ENCODE results near the gene MANEA.
"Not testable (repeated sequence)": the region's sequence is repeated elsewhere in the genome, so short reads cannot be mapped to it uniquely, and the experiment has no call there.

Gene MANEA

DNA sequence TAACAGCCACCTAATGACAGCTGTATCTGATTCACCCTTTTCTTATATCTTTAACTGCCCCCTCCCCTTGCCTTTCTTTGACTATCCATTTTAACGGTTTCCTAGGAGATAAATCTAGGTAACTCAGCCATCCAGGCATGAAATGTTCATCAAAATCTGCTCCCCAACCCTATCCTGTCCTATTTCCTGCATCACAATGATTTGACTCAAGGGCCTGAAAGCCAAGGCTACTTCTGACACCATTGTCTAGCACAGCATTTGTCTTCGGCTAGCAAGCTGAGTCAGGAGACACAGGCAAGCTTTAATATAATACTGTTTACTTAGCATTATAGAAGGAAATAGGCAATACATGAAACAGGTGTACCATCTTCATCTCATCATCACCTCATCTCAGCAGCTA lies 31.6 kb upstream of the MANEA start:
- TF ChIP-seq ZFX (IDR thresholded peaks at IDR 0.05; ENCODE audit: borderline replicate concordance) = no peak
- TF ChIP-seq, protein P1, sequence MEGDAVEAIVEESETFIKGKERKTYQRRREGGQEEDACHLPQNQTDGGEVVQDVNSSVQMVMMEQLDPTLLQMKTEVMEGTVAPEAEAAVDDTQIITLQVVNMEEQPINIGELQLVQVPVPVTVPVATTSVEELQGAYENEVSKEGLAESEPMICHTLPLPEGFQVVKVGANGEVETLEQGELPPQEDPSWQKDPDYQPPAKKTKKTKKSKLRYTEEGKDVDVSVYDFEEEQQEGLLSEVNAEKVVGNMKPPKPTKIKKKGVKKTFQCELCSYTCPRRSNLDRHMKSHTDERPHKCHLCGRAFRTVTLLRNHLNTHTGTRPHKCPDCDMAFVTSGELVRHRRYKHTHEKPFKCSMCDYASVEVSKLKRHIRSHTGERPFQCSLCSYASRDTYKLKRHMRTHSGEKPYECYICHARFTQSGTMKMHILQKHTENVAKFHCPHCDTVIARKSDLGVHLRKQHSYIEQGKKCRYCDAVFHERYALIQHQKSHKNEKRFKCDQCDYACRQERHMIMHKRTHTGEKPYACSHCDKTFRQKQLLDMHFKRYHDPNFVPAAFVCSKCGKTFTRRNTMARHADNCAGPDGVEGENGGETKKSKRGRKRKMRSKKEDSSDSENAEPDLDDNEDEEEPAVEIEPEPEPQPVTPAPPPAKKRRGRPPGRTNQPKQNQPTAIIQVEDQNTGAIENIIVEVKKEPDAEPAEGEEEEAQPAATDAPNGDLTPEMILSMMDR (IDR thresholded peaks at IDR 0.05) = no peak
- H3K27ac ChIP-seq = no peak overlapping the region

DNA sequence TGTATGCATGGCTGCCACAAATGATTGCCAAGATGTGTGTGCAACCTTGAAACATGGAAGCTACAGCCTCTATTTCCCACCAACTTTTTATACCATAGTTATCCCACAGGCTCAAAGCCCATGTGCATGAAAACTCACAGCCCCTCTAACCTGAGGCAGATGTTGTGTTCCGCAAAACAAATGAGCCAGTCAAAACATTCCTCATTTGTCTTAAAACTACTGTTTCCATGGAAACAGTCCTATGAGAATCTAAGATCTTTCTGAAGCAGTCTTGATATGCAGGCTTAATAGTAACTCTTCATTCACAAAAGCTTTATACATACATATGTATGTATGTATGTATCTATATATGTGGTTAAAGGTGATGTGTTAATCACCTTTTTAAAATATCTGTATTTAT lies 31.2 kb upstream of the MANEA start:
- TF ChIP-seq ZFX (IDR thresholded peaks at IDR 0.05; ENCODE audit: borderline replicate concordance) = no peak
- TF ChIP-seq, protein P1 (IDR thresholded peaks at IDR 0.05) = no peak
- H3K27ac ChIP-seq = no peak overlapping the region

DNA sequence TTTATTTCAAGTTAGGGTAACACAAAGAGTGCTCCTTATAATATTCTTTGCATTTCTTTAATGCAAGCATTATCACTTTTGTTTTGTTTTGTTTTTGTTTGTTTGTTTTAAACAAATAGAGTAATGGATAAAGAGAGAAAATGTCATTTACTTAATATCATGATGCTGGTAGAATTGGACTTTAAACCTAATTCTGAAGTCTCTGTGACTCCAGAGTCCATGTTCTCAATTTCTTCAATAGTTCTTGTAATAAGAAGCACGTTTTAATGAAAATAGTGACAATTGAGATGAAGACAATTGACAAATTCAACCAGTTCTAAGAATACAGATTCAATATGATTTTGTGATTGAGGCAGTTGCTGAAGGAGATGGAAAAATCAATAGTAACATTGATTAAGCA lies 30.3 kb upstream of the MANEA start:
- H3K27ac ChIP-seq = no peak overlapping the region
- TF ChIP-seq ZFX (IDR thresholded peaks at IDR 0.05; ENCODE audit: borderline replicate concordance) = no peak
- TF ChIP-seq, protein P1 (IDR thresholded peaks at IDR 0.05) = no peak

DNA sequence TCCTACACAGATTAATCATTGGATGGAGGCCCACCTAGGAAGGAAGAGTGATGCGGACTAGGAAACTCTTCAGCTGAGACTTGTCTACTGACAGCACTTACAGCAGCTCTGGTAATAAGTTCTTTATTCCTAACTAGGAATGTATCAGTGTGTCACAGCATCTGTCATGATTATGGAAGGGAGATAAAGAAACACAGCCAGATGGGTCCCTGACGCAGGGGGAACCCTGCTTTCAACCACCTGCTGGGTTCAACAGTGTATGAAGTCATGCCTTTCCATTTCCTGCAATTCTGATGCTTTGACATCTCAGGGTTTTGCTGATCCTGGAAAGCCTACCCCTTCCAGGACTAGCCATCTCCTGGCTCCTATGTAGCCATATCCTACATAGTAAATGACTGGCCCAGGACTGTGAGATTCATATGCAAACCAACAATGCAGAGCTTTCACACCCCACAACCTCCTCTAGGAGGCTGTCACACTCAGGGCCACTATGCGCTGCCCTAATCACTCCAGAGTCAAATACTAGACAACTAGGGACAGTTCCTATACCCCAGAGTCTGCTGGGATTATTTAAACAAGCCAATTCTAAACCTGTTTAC lies 29.0 kb upstream of the MANEA start:
- TF ChIP-seq, protein P1 (IDR thresholded peaks at IDR 0.05) = no peak
- TF ChIP-seq ZFX (IDR thresholded peaks at IDR 0.05; ENCODE audit: borderline replicate concordance) = no peak
- no peak overlapping the region for H3K27ac ChIP-seq

DNA sequence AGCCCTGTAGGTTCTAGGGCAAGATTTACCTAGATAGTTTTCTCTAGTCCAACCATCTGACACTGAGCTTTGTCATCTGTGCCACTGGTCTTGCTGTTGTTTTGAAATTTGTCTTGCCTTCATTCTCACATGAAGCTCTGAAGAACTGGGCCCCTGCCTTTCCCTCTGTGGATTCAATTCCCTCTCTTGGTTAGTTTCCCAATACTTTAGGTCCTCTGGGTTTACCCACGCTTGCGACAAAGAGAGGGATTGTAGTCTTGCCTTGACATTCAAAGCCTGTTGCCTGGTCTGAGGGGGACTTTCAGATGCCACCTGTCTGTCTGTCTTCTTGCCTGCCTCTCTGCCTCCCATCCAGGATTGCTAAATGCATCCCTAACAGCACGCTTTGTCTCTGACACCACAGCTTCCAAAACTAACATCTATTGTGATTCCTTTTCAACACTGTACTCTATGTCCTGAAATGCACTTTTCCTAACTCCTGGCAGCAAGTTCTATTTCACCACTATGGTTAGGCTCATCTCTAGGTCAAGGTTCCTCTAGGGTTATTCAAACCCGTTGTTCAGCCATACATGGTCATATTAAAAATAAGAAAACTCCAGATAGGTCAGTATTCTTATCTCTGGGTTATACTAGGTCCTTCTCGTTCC lies 25.5 kb upstream of the MANEA start:
- TF ChIP-seq, protein P1 (IDR thresholded peaks at IDR 0.05) = no peak
- H3K27ac ChIP-seq = no peak overlapping the region

DNA sequence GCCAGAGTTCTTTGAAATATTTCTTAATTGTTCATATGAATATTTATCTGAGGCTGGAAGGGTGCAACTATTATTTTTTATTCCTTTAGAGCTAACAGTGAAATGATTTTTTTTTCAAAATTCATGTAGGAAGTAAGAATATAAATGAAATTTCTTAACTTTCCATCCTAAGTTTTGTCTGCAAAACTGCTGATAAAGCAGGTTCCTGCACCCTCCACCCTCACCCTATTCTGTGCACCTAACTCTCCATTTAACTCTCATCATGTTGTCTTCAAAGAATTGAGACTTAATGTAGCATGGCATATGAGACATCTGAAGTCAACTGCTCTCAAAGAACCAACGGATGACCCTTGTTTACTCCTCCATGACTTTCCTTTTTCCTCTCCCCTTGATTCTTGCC lies 23.5 kb upstream of the MANEA start:
- no peak overlapping the region for H3K27ac ChIP-seq
- TF ChIP-seq, protein P1 (IDR thresholded peaks at IDR 0.05) = no peak
- TF ChIP-seq ZFX (IDR thresholded peaks at IDR 0.05; ENCODE audit: borderline replicate concordance) = no peak

DNA sequence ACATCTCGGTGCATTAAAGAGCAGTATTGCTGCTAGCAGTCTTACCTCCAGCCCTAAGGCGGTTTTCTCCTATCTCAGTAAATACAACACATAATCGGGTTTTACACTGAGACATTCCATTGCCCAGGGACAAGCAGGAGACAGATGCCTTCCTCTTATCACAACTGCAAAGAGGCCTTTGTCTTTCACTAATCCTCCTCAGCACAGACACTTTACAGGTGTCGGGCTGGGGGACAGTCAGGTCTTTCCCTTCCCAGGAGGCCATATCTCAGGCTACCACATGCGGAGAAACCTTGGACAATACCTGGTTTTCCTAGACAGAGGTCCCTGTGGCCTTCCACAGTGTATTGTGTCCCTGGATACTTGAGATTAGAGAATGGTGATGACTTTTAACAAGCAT lies 16.4 kb upstream of the MANEA start:
- not testable (repeated sequence) for H3K27ac ChIP-seq

DNA sequence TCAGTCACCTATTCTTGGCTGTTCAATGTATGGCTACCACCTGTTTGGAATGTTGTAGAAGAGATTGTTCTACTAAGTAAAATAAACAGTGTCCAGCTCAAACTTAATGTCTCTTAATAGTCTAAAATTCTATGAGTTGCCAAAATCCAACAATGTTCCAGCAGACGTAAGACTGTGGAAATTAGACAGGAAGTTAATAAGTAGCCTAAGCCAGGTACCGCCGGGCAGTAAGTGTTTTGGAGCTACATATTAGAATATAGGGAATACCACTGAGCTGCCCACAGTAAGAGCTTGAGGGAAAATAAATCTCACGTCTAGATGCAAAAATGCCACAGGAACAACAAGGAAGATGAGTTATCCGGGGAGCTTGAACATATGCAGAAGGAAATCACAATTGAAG lies 7.8 kb upstream of the MANEA start:
- no peak overlapping the region for H3K27ac ChIP-seq
- TF ChIP-seq, protein P1 (IDR thresholded peaks at IDR 0.05) = no peak
- no peak for TF ChIP-seq ZFX (IDR thresholded peaks at IDR 0.05; ENCODE audit: borderline replicate concordance)
